NB4 (cell line): ENCODE data around the gene GPR132.

Experiments used
- MYC ChIP-seq: IDR thresholded peaks from 2 replicates; pipeline ENCODE4 v1.6.1; 2011; ENCODE audit warnings: low read depth, low read length
- POLR2A ChIP-seq: IDR thresholded peaks from 2 replicates; pipeline ENCODE4 v1.6.1; 2011; ENCODE audit warnings: mild to moderate bottlenecking; ENCODE audit not compliant: insufficient read length; ENCODE audit errors: extremely low read depth
- TF ChIP-seq, protein P1 (sequence below): IDR thresholded peaks from one replicate; pipeline ENCODE4 v1.5.1; 2012; ENCODE audit warnings: low read depth, low read length
- TF ChIP-seq, protein P2 (sequence below): IDR thresholded peaks from 2 replicates; pipeline ENCODE4 v1.6.1; 2011; ENCODE audit warnings: low read depth, low read length

DNA sequence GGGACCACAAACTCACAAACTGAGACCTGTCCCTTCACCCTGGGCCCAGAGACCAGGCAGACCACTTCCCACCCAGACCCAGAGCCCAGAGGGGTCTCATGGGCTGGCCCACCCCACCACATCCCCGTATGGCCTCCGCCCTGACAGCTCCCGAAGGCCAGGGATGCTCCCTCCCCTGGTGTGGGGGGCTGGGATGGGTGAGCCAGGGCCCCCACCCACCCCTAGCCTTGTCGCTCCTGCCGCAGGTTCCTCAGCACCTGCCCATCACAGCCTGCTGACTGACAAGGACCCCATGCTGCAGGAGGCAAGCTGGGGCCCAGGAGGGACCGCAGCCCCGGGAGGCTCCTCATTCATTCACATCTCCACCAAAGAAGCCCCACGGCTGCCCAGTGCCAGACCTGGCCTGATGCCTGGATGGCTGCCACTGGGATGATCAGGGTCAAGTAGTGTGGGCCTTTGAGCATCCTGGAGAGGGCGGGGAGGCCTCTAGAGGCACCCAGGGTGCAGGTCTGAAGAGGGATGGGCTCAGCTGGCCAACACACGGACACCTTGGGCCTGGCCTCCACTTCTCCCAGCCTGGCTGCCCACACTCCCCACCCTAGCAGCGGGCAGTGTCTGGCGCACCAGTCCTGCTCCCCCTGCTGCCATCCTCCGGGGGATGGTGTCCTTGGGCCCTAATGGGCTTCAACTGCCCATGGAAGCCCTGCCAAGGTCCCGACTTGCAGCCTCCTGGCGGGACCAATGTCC, 24.7 kb upstream of the GPR132 start:
- TF ChIP-seq, protein P1, sequence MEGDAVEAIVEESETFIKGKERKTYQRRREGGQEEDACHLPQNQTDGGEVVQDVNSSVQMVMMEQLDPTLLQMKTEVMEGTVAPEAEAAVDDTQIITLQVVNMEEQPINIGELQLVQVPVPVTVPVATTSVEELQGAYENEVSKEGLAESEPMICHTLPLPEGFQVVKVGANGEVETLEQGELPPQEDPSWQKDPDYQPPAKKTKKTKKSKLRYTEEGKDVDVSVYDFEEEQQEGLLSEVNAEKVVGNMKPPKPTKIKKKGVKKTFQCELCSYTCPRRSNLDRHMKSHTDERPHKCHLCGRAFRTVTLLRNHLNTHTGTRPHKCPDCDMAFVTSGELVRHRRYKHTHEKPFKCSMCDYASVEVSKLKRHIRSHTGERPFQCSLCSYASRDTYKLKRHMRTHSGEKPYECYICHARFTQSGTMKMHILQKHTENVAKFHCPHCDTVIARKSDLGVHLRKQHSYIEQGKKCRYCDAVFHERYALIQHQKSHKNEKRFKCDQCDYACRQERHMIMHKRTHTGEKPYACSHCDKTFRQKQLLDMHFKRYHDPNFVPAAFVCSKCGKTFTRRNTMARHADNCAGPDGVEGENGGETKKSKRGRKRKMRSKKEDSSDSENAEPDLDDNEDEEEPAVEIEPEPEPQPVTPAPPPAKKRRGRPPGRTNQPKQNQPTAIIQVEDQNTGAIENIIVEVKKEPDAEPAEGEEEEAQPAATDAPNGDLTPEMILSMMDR: no peak
- TF ChIP-seq POLR2A: no peak
- no peak for TF ChIP-seq MYC
- TF ChIP-seq, protein P2, sequence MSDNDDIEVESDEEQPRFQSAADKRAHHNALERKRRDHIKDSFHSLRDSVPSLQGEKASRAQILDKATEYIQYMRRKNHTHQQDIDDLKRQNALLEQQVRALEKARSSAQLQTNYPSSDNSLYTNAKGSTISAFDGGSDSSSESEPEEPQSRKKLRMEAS: no peak
